ENCODE results near the gene SSUH2.

DNA sequence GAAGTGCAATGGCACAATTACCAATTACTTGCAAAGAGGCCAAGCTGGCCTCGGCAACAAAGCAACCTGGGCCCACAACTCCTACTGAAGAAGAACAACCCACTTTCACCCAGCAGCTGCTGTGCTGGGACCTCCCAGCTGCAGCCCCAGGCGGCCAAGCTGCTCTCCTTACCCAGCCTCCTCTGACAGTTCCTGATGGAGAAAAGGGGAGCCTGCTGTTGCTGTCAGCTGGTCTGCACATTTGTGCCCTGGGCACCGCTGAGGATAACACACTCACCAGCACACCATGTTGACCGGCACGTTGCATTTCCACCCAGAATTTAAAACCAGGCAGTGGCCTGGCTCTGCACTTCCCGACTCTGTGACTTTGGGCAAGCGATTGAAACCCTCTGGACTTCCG, 33.6 kb downstream of the SSUH2 start:
- TF ChIP-seq, protein P1, sequence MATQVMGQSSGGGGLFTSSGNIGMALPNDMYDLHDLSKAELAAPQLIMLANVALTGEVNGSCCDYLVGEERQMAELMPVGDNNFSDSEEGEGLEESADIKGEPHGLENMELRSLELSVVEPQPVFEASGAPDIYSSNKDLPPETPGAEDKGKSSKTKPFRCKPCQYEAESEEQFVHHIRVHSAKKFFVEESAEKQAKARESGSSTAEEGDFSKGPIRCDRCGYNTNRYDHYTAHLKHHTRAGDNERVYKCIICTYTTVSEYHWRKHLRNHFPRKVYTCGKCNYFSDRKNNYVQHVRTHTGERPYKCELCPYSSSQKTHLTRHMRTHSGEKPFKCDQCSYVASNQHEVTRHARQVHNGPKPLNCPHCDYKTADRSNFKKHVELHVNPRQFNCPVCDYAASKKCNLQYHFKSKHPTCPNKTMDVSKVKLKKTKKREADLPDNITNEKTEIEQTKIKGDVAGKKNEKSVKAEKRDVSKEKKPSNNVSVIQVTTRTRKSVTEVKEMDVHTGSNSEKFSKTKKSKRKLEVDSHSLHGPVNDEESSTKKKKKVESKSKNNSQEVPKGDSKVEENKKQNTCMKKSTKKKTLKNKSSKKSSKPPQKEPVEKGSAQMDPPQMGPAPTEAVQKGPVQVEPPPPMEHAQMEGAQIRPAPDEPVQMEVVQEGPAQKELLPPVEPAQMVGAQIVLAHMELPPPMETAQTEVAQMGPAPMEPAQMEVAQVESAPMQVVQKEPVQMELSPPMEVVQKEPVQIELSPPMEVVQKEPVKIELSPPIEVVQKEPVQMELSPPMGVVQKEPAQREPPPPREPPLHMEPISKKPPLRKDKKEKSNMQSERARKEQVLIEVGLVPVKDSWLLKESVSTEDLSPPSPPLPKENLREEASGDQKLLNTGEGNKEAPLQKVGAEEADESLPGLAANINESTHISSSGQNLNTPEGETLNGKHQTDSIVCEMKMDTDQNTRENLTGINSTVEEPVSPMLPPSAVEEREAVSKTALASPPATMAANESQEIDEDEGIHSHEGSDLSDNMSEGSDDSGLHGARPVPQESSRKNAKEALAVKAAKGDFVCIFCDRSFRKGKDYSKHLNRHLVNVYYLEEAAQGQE (IDR thresholded peaks at IDR 0.05; ENCODE audit: borderline replicate concordance in 1 of 2, low read depth in 1 of 2, low read length in 2 of 2) = no peak
- TF ChIP-seq POLR2AphosphoS5 (IDR thresholded peaks at IDR 0.05; ENCODE audit: low read depth, low read length) (no peak), NFIC (IDR thresholded peaks at IDR 0.05; ENCODE audit: low read length) (no peak), EP300 (IDR thresholded peaks at IDR 0.05; ENCODE audit: low read depth in 2 of 2, low read length in 2 of 2) (no peak), EP300 (CRISPR knock-in tag; IDR thresholded peaks at IDR 0.05; ENCODE audit: borderline replicate concordance) (no peak), CHCHD3 (CRISPR knock-in tag; IDR thresholded peaks at IDR 0.05) (no peak), ZNF761 (CRISPR knock-in tag; conservative IDR thresholded peaks at IDR 0.05) (no peak), ZNF577 (CRISPR knock-in tag; IDR thresholded peaks at IDR 0.05; ENCODE audit: borderline replicate concordance, low read depth) (no peak)
- TF ChIP-seq, protein P2, sequence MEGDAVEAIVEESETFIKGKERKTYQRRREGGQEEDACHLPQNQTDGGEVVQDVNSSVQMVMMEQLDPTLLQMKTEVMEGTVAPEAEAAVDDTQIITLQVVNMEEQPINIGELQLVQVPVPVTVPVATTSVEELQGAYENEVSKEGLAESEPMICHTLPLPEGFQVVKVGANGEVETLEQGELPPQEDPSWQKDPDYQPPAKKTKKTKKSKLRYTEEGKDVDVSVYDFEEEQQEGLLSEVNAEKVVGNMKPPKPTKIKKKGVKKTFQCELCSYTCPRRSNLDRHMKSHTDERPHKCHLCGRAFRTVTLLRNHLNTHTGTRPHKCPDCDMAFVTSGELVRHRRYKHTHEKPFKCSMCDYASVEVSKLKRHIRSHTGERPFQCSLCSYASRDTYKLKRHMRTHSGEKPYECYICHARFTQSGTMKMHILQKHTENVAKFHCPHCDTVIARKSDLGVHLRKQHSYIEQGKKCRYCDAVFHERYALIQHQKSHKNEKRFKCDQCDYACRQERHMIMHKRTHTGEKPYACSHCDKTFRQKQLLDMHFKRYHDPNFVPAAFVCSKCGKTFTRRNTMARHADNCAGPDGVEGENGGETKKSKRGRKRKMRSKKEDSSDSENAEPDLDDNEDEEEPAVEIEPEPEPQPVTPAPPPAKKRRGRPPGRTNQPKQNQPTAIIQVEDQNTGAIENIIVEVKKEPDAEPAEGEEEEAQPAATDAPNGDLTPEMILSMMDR (CRISPR knock-in tag; IDR thresholded peaks at IDR 0.05) = no peak

All from HepG2 (cell line).